ENCODE results near the gene CFAP61. TPM values are rescaled to one million over a fixed set of nuclear protein-coding genes. Genes with fewer than 3 reads are reported as not detected.

Gene CFAP61
- polyA plus RNA-seq, 1 of the 3 experiments (the other 2 are of a cell fraction): 0.26 TPM

- CTCF ChIA-PET: interaction anchor here (1.1 to 2.4 kb wide), 2 partner anchors 22 to 227 kb away, joined by 3 to 8 read pairs; no protein-coding TSS in a partner anchor
- POLR2A ChIA-PET: no interaction called here
These were observed 39.8 kb upstream of the CFAP61 start for GRCh38 chr20:20012541-20012940.

More at GRCh38 chr20:20012541-20012940, 39.8 kb upstream of the CFAP61 start:
- WGBS (ENCODE audit: low lambda C conversion rate): 94% methylated on average over 2 of the region's 2 CpGs
- Histone ChIP-seq H3K9me3 (no peaks in the 10 kb centered on the region), H3K4me3 (ENCODE audit: low read depth in 2 of 2, low read length in 1 of 2) (no peak overlapping the region), H3K27me3 (ENCODE audit: insufficient read depth) (no peaks in the 10 kb centered on the region), H4K20me1 (ENCODE audit: insufficient read depth) (no peaks in the 10 kb centered on the region), H3K4me2 (no peak overlapping the region), H3K27ac (ENCODE audit: low read depth in 2 of 2, low read length in 1 of 2) (no peak overlapping the region), H3K36me3 (replicated peaks in 1 of 2; ENCODE audit: control insufficient read depth in 1 of 2, insufficient read depth in 2 of 2, low read length in 1 of 2) (no peaks in the 10 kb centered on the region), H3K9me2 (no peaks in the 10 kb centered on the region), H3K4me1 (ENCODE audit: control insufficient read depth in 1 of 2, insufficient read depth in 2 of 2, low read depth in 1 of 2, low read length in 1 of 2) (peaks cover 0 to 5% of the 10 kb centered on the region in 2 experiments; a peak in 3 of 4 replicates), H2AFZ (ENCODE audit: low read depth) (no peak overlapping the region), H3K79me2 (ENCODE audit: insufficient read depth) (peaks cover 4% of the 10 kb centered on the region), H3K9ac (no peak overlapping the region), H3F3A (replicated peaks; ENCODE audit: insufficient read depth) (peaks cover 13% of the 10 kb centered on the region)
- no peak for DNase-seq
- TF ChIP-seq RAD21 (IDR thresholded peaks at IDR 0.05; ENCODE audit: low read length): no peak
- TF ChIP-seq JUND (IDR thresholded peaks at IDR 0.05): no peak
- no peak for TF ChIP-seq EZH2phosphoT487 (IDR thresholded peaks at IDR 0.05; ENCODE audit: borderline replicate concordance, low read depth)
- no peak for TF ChIP-seq ZBTB33 (IDR thresholded peaks at IDR 0.05; ENCODE audit: borderline replicate concordance, low read depth)
- no peak for TF ChIP-seq TAF1 (IDR thresholded peaks at IDR 0.05; ENCODE audit: borderline replicate concordance, low read depth, low read length)
- no peak for TF ChIP-seq REST (IDR thresholded peaks at IDR 0.05; ENCODE audit: low read depth, low read length)
